Measurements from ENCODE around the gene TMOD1. TPM values are rescaled to one million over a fixed set of nuclear protein-coding genes. Genes with fewer than 3 reads are reported as not detected.
A peak's percentile ranks its signal among the peaks of the same experiment; 100 is the strongest.

TMOD1 gene
- polyA plus RNA-seq, 1 of the 3 experiments (the other 2 are of a cell fraction), result 0.54 TPM

GRCh38 chr9:97559111-97559514 lies 57.6 kb downstream of the TMOD1 start:
- Histone ChIP-seq H3K79me2 (ENCODE audit: insufficient read depth) (no peaks in the 10 kb centered on the region), H3F3A (replicated peaks; ENCODE audit: insufficient read depth) (no peaks in the 10 kb centered on the region), H3K9ac (no peak overlapping the region), H3K4me2 (no peak overlapping the region), H3K4me1 (ENCODE audit: control insufficient read depth in 1 of 2, insufficient read depth in 2 of 2, low read depth in 1 of 2, low read length in 1 of 2) (peaks cover 0 to 86% of the 10 kb centered on the region in 2 experiments; a peak in 2 of 4 replicates), H3K27ac (ENCODE audit: low read depth in 2 of 2, low read length in 1 of 2) (peak overlapping the region in 1 of 2 experiments; percentile 35; a peak in 2 of 4 replicates), H4K20me1 (ENCODE audit: insufficient read depth) (no peaks in the 10 kb centered on the region), H3K9me3 (no peaks in the 10 kb centered on the region), H3K9me2 (no peaks in the 10 kb centered on the region), H3K36me3 (replicated peaks in 1 of 2; ENCODE audit: control insufficient read depth in 1 of 2, insufficient read depth in 2 of 2, low read length in 1 of 2) (peaks cover 0 to 2% of the 10 kb centered on the region in 2 experiments), H2AFZ (ENCODE audit: low read depth) (no peak overlapping the region), H3K4me3 (ENCODE audit: low read depth in 2 of 2, low read length in 1 of 2) (no peak overlapping the region), H3K27me3 (ENCODE audit: insufficient read depth) (0 out of 2 replicates have a peak, but pooled peaks cover 16% of the 10 kb centered on the region)
- CTCF ChIA-PET, result interaction anchor here (0.8 to 3.6 kb wide), 5 partner anchors 15 to 90 kb away, joined by 3 to 17 read pairs (median 5); no protein-coding TSS in a partner anchor
- 73% methylated on average over 10 of the region's 10 CpGs for WGBS (ENCODE audit: low lambda C conversion rate)
- POLR2A ChIA-PET, result no interaction called here
- TF ChIP-seq GABPA (IDR thresholded peaks at IDR 0.05; ENCODE audit: low read depth) (no peak), CHD2 (IDR thresholded peaks at IDR 0.05; ENCODE audit: low read length, partially characterized antibody) (no peak)
- no peak for DNase-seq

GRCh38 chr9:97560154-97560553 lies 58.7 kb downstream of the TMOD1 start:
- ChIA-PET CTCF (interaction anchor here (2.5 to 3.6 kb wide), 3 partner anchors 38 to 91 kb away, joined by 8 to 23 read pairs (median 17); no protein-coding TSS in a partner anchor), POLR2A (interaction anchor here (1.0 to 1.3 kb wide), 2 partner anchors 59 to 73 kb away, joined by 3 to 5 read pairs; partner anchors contain the start of genes NCBP1, TMOD1 and TSTD2)
- peak overlapping the region in 1 of 2 experiments; percentile 47; a peak in 1 of 4 replicates for H3K27ac ChIP-seq (ENCODE audit: low read depth in 2 of 2, low read length in 1 of 2)
- no peak overlapping the region for H3K4me2 ChIP-seq
- DNase-seq, result no peak
- H3K4me3 ChIP-seq (ENCODE audit: low read depth in 2 of 2, low read length in 1 of 2), result no peak overlapping the region
- H3K27me3 ChIP-seq (ENCODE audit: insufficient read depth), result 0 out of 2 replicates have a peak, but pooled peaks cover 16% of the 10 kb centered on the region
- WGBS (ENCODE audit: low lambda C conversion rate), result 77% methylated on average over 6 of the region's 6 CpGs
- H4K20me1 ChIP-seq (ENCODE audit: insufficient read depth), result no peaks in the 10 kb centered on the region
- no peaks in the 10 kb centered on the region for H3F3A ChIP-seq (replicated peaks; ENCODE audit: insufficient read depth)
- H3K79me2 ChIP-seq (ENCODE audit: insufficient read depth), result no peaks in the 10 kb centered on the region
- H2AFZ ChIP-seq (ENCODE audit: low read depth), result no peak overlapping the region
- no peak overlapping the region for H3K9ac ChIP-seq
- peaks cover 0 to 86% of the 10 kb centered on the region in 2 experiments; a peak in 2 of 4 replicates for H3K4me1 ChIP-seq (ENCODE audit: control insufficient read depth in 1 of 2, insufficient read depth in 2 of 2, low read depth in 1 of 2, low read length in 1 of 2)
- no peaks in the 10 kb centered on the region for H3K9me2 ChIP-seq
- H3K9me3 ChIP-seq, result no peaks in the 10 kb centered on the region
- no peak for TF ChIP-seq SMC3 (IDR thresholded peaks at IDR 0.05; ENCODE audit: low read depth, low read length)
- TF ChIP-seq IRF3 (IDR thresholded peaks at IDR 0.05; ENCODE audit: low read depth, low read length), result no peak
- no peak for TF ChIP-seq RFX5 (IDR thresholded peaks at IDR 0.05; ENCODE audit: low read length)
- no peak for TF ChIP-seq JUND (IDR thresholded peaks at IDR 0.05)
- TF ChIP-seq GABPA (IDR thresholded peaks at IDR 0.05; ENCODE audit: low read depth), result no peak
- peaks cover 0 to 2% of the 10 kb centered on the region in 2 experiments for H3K36me3 ChIP-seq (replicated peaks in 1 of 2; ENCODE audit: control insufficient read depth in 1 of 2, insufficient read depth in 2 of 2, low read length in 1 of 2)

GRCh38 chr9:97560851-97561250 lies 59.4 kb downstream of the TMOD1 start:
- Histone ChIP-seq H3K4me1 (ENCODE audit: control insufficient read depth in 1 of 2, insufficient read depth in 2 of 2, low read depth in 1 of 2, low read length in 1 of 2) (peaks cover 0 to 85% of the 10 kb centered on the region in 2 experiments; a peak in 2 of 4 replicates), H3K79me2 (ENCODE audit: insufficient read depth) (no peaks in the 10 kb centered on the region), H3F3A (replicated peaks; ENCODE audit: insufficient read depth) (no peaks in the 10 kb centered on the region), H3K4me3 (ENCODE audit: low read depth in 2 of 2, low read length in 1 of 2) (no peak overlapping the region), H3K27me3 (ENCODE audit: insufficient read depth) (0 out of 2 replicates have a peak, but pooled peaks cover 14% of the 10 kb centered on the region), H3K36me3 (replicated peaks in 1 of 2; ENCODE audit: control insufficient read depth in 1 of 2, insufficient read depth in 2 of 2, low read length in 1 of 2) (no peaks in the 10 kb centered on the region), H3K9ac (no peak overlapping the region), H3K27ac (ENCODE audit: low read depth in 2 of 2, low read length in 1 of 2) (peak overlapping the region in 1 of 2 experiments; percentile 98; a peak in 2 of 4 replicates), H3K9me2 (no peaks in the 10 kb centered on the region), H3K4me2 (no peak overlapping the region), H2AFZ (ENCODE audit: low read depth) (no peak overlapping the region), H4K20me1 (ENCODE audit: insufficient read depth) (no peaks in the 10 kb centered on the region), H3K9me3 (no peaks in the 10 kb centered on the region)
- no peak for DNase-seq
- CTCF ChIA-PET, result interaction anchor here (1.0 to 3.6 kb wide), 4 partner anchors 38 to 94 kb away, joined by 3 to 23 read pairs (median 12); no protein-coding TSS in a partner anchor
- POLR2A ChIA-PET, result interaction anchor here (1.0 to 1.6 kb wide), 3 partner anchors 56 to 72 kb away, joined by 3 to 5 read pairs (median 5); partner anchors contain the start of genes NCBP1, TMOD1 and TSTD2
- TF ChIP-seq ZBTB33 (IDR thresholded peaks at IDR 0.05; ENCODE audit: borderline replicate concordance, low read depth) (no peak), GATA2 (CRISPR knock-in tag; IDR thresholded peaks at IDR 0.05) (no peak), NRF1 (IDR thresholded peaks at IDR 0.05; ENCODE audit: low read depth, low read length) (no peak), POLR2AphosphoS5 (IDR thresholded peaks at IDR 0.05; ENCODE audit: low read depth, low read length) (no peak), GABPA (IDR thresholded peaks at IDR 0.05; ENCODE audit: low read depth) (no peak), MAX (IDR thresholded peaks at IDR 0.05; ENCODE audit: low read depth) (no peak), EZH2phosphoT487 (IDR thresholded peaks at IDR 0.05; ENCODE audit: borderline replicate concordance, low read depth) (no peak), CHD2 (IDR thresholded peaks at IDR 0.05; ENCODE audit: low read length, partially characterized antibody) (no peak), IRF3 (IDR thresholded peaks at IDR 0.05; ENCODE audit: low read depth, low read length) (no peak), USF1 (IDR thresholded peaks at IDR 0.05; ENCODE audit: borderline replicate concordance, low read depth) (no peak), TEAD4 (IDR thresholded peaks at IDR 0.05; ENCODE audit: borderline replicate concordance, insufficient read depth) (no peak)
